OCI-LY3 (cell line): ENCODE measurements around the gene UBE2U.
"Not testable (repeated sequence)": the region's sequence is repeated elsewhere in the genome, so short reads cannot be mapped to it uniquely, and the experiment has no call there.

Experiments used
- H2AFZ ChIP-seq: fragments of 200-600, 300-600 bp; shearing (Covaris generic); 2 replicates; pipeline ENCODE4 v1.6.0; 2014; ENCODE audit warnings: antibody characterized with exemption, low read depth, low read length
- H3K27ac ChIP-seq: fragments of 200-600, 300-600 bp; sonication (generic); 2 replicates; pipeline ENCODE4 v1.5.1; 2014; ENCODE audit warnings: mild to moderate bottlenecking, low read length, moderate library complexity, mixed read lengths
- H3K27me3 ChIP-seq: fragments of 200-600, 300-600 bp; sonication (generic); 2 replicates; pipeline ENCODE4 v1.6.1; 2014; ENCODE audit warnings: low read depth, low read length, mixed read lengths
- H3K36me3 ChIP-seq: fragments of 200-600, 300-600 bp; sonication (generic); replicated peaks from 2 replicates; pipeline ENCODE3; 2014; ENCODE audit warnings: low read depth, low read length, mixed read lengths
- H3K4me1 ChIP-seq: fragments of 300-600, 200-600 bp; sonication (generic); 2 replicates; pipeline ENCODE4 v1.6.1; 2014; ENCODE audit warnings: low read length, mixed read lengths
- H3K4me2 ChIP-seq: fragments of 200-600, 300-600 bp; sonication (generic); 2 replicates; pipeline ENCODE4 v1.6.1; 2014; ENCODE audit warnings: low read length, mixed read lengths
- H3K4me3 ChIP-seq: fragments of 300-600, 200-600 bp; sonication (generic); 2 replicates; pipeline ENCODE4 v1.5.1; 2014; ENCODE audit warnings: antibody characterized with exemption, mild to moderate bottlenecking, low read length, moderate library complexity
- H3K79me2 ChIP-seq: fragments of 300-600, 200-600 bp; shearing (Covaris generic); 2 replicates; pipeline ENCODE4 v1.6.1; 2014; ENCODE audit warnings: mild to moderate bottlenecking, low read length, mixed read lengths
- H3K9ac ChIP-seq: fragments of 300-600, 200-600 bp; shearing (Covaris generic); 2 replicates; pipeline ENCODE4 v1.6.0; 2014; ENCODE audit warnings: mild to moderate bottlenecking, low read length, moderate library complexity
- H3K9me3 ChIP-seq: fragments of 200-600, 300-600 bp; shearing (Covaris generic); 2 replicates; pipeline ENCODE4 v1.6.1; 2014; ENCODE audit warnings: low read length, mixed read lengths; ENCODE audit not compliant: insufficient read depth
- H4K20me1 ChIP-seq: fragments of 200-600, 300-600 bp; sonication (generic); 2 replicates; pipeline ENCODE4 v1.6.1; 2016; ENCODE audit warnings: low read length, mixed read lengths; ENCODE audit not compliant: insufficient read depth
- CTCF ChIP-seq: fragments of 200-600, 300-600 bp; sonication (generic); IDR thresholded peaks from 2 replicates; pipeline ENCODE4 v1.5.1; 2014; ENCODE audit warnings: antibody characterized with exemption, low read length, low read depth
- EZH2phosphoT487 ChIP-seq: fragments of 200-600 bp; shearing (Covaris generic); IDR thresholded peaks from 2 replicates; pipeline ENCODE4 v1.6.1; 2018; ENCODE audit warnings: antibody characterized with exemption, mixed run types, low read depth

UBE2U gene

GRCh38 chr1:64246294-64246917, 43.0 kb downstream of the UBE2U start:
- peaks cover 24% of the 10 kb centered on the region for H3K4me1 ChIP-seq
- H3K9me3 ChIP-seq: no peaks in the 10 kb centered on the region
- no peak overlapping the region for H3K9ac ChIP-seq
- H3K4me2 ChIP-seq: no peak overlapping the region
- TF ChIP-seq CTCF (peak; percentile 69), EZH2phosphoT487 (no peak)
- no peaks in the 10 kb centered on the region for H4K20me1 ChIP-seq
- no peak overlapping the region for H3K4me3 ChIP-seq
- H3K27ac ChIP-seq: no peak overlapping the region
- H2AFZ ChIP-seq: no peak overlapping the region
- H3K27me3 ChIP-seq: peaks cover 4% of the 10 kb centered on the region; the same call in 1 of the 2 replicates
- no peaks in the 10 kb centered on the region for H3K79me2 ChIP-seq
- no peaks in the 10 kb centered on the region for H3K36me3 ChIP-seq

GRCh38 chr1:64248065-64248464, 44.6 kb downstream of the UBE2U start:
- Histone ChIP-seq H3K9ac (no peak overlapping the region), H3K27me3 (peaks cover 4% of the 10 kb centered on the region; the same call in 1 of the 2 replicates), H3K4me2 (no peak overlapping the region), H3K4me3 (no peak overlapping the region), H3K27ac (no peak overlapping the region), H3K79me2 (no peaks in the 10 kb centered on the region), H3K36me3 (no peaks in the 10 kb centered on the region), H3K9me3 (no peaks in the 10 kb centered on the region), H3K4me1 (peaks cover 24% of the 10 kb centered on the region), H4K20me1 (no peaks in the 10 kb centered on the region), H2AFZ (no peak overlapping the region)
- TF ChIP-seq CTCF (no peak), EZH2phosphoT487 (no peak)

GRCh38 chr1:64250472-64250871, 47.0 kb downstream of the UBE2U start:
- not testable (repeated sequence) for H3K27ac ChIP-seq, H3K4me3 ChIP-seq, H2AFZ ChIP-seq, H3K4me1 ChIP-seq, H3K9ac ChIP-seq, H3K27me3 ChIP-seq, H3K9me3 ChIP-seq, H4K20me1 ChIP-seq, H3K79me2 ChIP-seq, H3K36me3 ChIP-seq, H3K4me2 ChIP-seq

- Histone ChIP-seq H3K9me3 (no peaks in the 10 kb centered on the region), H2AFZ (no peak overlapping the region), H3K4me1 (no peaks in the 10 kb centered on the region), H3K27ac (no peak overlapping the region), H3K27me3 (peaks cover 4% of the 10 kb centered on the region; the same call in 1 of the 2 replicates), H3K4me3 (no peak overlapping the region), H3K9ac (no peak overlapping the region), H3K36me3 (no peaks in the 10 kb centered on the region), H4K20me1 (no peaks in the 10 kb centered on the region), H3K4me2 (no peak overlapping the region), H3K79me2 (no peaks in the 10 kb centered on the region)
- 0 out of 2 replicates have a peak, but pooled peaks have one; percentile 5 for TF ChIP-seq CTCF
- TF ChIP-seq EZH2phosphoT487: no peak
Measured at GRCh38 chr1:64251971-64252370, 48.5 kb downstream of the UBE2U start.

- H3K9ac ChIP-seq, H3K4me3 ChIP-seq, H4K20me1 ChIP-seq, H3K36me3 ChIP-seq, H3K9me3 ChIP-seq, H3K27ac ChIP-seq, H3K4me1 ChIP-seq, H3K79me2 ChIP-seq, H3K27me3 ChIP-seq, H2AFZ ChIP-seq, H3K4me2 ChIP-seq: not testable (repeated sequence)
Measured at GRCh38 chr1:64257233-64257632, 53.8 kb downstream of the UBE2U start.

- H4K20me1 ChIP-seq, H3K9ac ChIP-seq, H3K4me1 ChIP-seq, H3K4me3 ChIP-seq, H3K36me3 ChIP-seq, H3K79me2 ChIP-seq, H3K27ac ChIP-seq, H3K4me2 ChIP-seq, H3K9me3 ChIP-seq, H2AFZ ChIP-seq, H3K27me3 ChIP-seq: not testable (repeated sequence)
Measured at GRCh38 chr1:64258444-64258843, 55.0 kb downstream of the UBE2U start.
